ENCODE data around the gene CEP83. TPM values are rescaled to one million over a fixed set of nuclear protein-coding genes. Genes with fewer than 3 reads are reported as not detected.

CEP83 gene
- total RNA-seq, 1 experiment from 2014 or later: 28.9 TPM

GRCh38 chr12:94504386-94504785 lies 44.7 kb upstream of the CEP83 start:
- no peak for TF ChIP-seq CTCF (IDR thresholded peaks at IDR 0.05; ENCODE audit: unreplicated experiment)
- intact Hi-C loops (cut with micrococcal nuclease; ENCODE audit: unreplicated experiment): no loop called here
- no peaks in the 10 kb centered on the region for H3K4me1 Mint-ChIP-seq (ENCODE audit: low read depth, unreplicated experiment)
- no peaks in the 10 kb centered on the region for H3K36me3 Mint-ChIP-seq (ENCODE audit: insufficient read depth, unreplicated experiment)
- CTCF ChIA-PET: interaction anchor here (0.5 to 0.6 kb wide), 2 partner anchors 23 to 680 kb away, joined by 3 to 4 read pairs; no protein-coding TSS in a partner anchor
- peaks cover 2% of the 10 kb centered on the region for H3K9me3 Mint-ChIP-seq (ENCODE audit: low read depth, unreplicated experiment)
- no TSS peak for BruUV-seq (replicated peaks)
- no peak overlapping the region for H3K27ac Mint-ChIP-seq (ENCODE audit: unreplicated experiment)
- no peak for DNase-seq
- H3K27me3 Mint-ChIP-seq (ENCODE audit: unreplicated experiment): peaks cover 14% of the 10 kb centered on the region
- no peak overlapping the region for H3K4me3 Mint-ChIP-seq (ENCODE audit: low read depth, unreplicated experiment)

GRCh38 chr12:94503619-94504018 lies 44.0 kb upstream of the CEP83 start:
- Mint-ChIP-seq H3K36me3 (ENCODE audit: insufficient read depth, unreplicated experiment) (no peaks in the 10 kb centered on the region), H3K4me1 (ENCODE audit: low read depth, unreplicated experiment) (no peaks in the 10 kb centered on the region), H3K9me3 (ENCODE audit: low read depth, unreplicated experiment) (peaks cover 2% of the 10 kb centered on the region), H3K27ac (ENCODE audit: unreplicated experiment) (no peak overlapping the region), H3K4me3 (ENCODE audit: low read depth, unreplicated experiment) (no peak overlapping the region), H3K27me3 (ENCODE audit: unreplicated experiment) (peaks cover 14% of the 10 kb centered on the region)
- CTCF ChIA-PET: interaction anchor here (0.5 kb wide), 1 partner anchor 24 kb away, joined by 4 read pairs; no protein-coding TSS in a partner anchor
- no peak for TF ChIP-seq CTCF (IDR thresholded peaks at IDR 0.05; ENCODE audit: unreplicated experiment)
- no TSS peak for BruUV-seq (replicated peaks)
- no peak for DNase-seq
- intact Hi-C loops (cut with micrococcal nuclease; ENCODE audit: unreplicated experiment): no loop called here

GRCh38 chr12:94500831-94501567 lies 41.3 kb upstream of the CEP83 start:
- Mint-ChIP-seq H3K36me3 (ENCODE audit: insufficient read depth, unreplicated experiment) (no peaks in the 10 kb centered on the region), H3K27ac (ENCODE audit: unreplicated experiment) (no peak overlapping the region), H3K27me3 (ENCODE audit: unreplicated experiment) (peaks cover 24% of the 10 kb centered on the region), H3K9me3 (ENCODE audit: low read depth, unreplicated experiment) (peaks cover 2% of the 10 kb centered on the region), H3K4me3 (ENCODE audit: low read depth, unreplicated experiment) (no peak overlapping the region), H3K4me1 (ENCODE audit: low read depth, unreplicated experiment) (no peaks in the 10 kb centered on the region)
- BruUV-seq (replicated peaks): no TSS peak
- intact Hi-C loops (cut with micrococcal nuclease; ENCODE audit: unreplicated experiment): no loop called here
- TF ChIP-seq CTCF (IDR thresholded peaks at IDR 0.05; ENCODE audit: unreplicated experiment): no peak
- CTCF ChIA-PET: no interaction called here
- DNase-seq: no peak

- TF ChIP-seq CTCF (IDR thresholded peaks at IDR 0.05; ENCODE audit: unreplicated experiment): no peak
Measured at GRCh38 chr12:94498698-94499097, 39.0 kb upstream of the CEP83 start.

More at GRCh38 chr12:94498698-94499097, 39.0 kb upstream of the CEP83 start:
- no peak for DNase-seq
- H3K27me3 Mint-ChIP-seq (ENCODE audit: unreplicated experiment): peaks cover 20% of the 10 kb centered on the region
- CTCF ChIA-PET: no interaction called here
- H3K36me3 Mint-ChIP-seq (ENCODE audit: insufficient read depth, unreplicated experiment): no peaks in the 10 kb centered on the region
- no peak overlapping the region for H3K27ac Mint-ChIP-seq (ENCODE audit: unreplicated experiment)
- no peak overlapping the region for H3K4me3 Mint-ChIP-seq (ENCODE audit: low read depth, unreplicated experiment)
- intact Hi-C loops (cut with micrococcal nuclease; ENCODE audit: unreplicated experiment): no loop called here
- no peaks in the 10 kb centered on the region for H3K4me1 Mint-ChIP-seq (ENCODE audit: low read depth, unreplicated experiment)
- no TSS peak for BruUV-seq (replicated peaks)
- no peaks in the 10 kb centered on the region for H3K9me3 Mint-ChIP-seq (ENCODE audit: low read depth, unreplicated experiment)

All from Calu3 (cell line).